M059J (cell line): Measurements from ENCODE around the gene DCHS1. TPM values are rescaled to one million over a fixed set of nuclear protein-coding genes. Genes with fewer than 3 reads are reported as not detected.
A peak's percentile ranks its signal among the peaks of the same experiment; 100 is the strongest.

Experiments used
- DNase-seq: peaks from one replicate; pipeline ENCODE4 v3.0.0-alpha.2; 2012; ENCODE audit warnings: low read depth
- total RNA-seq: library from RNA; depleted of rRNA; stranded (reverse); fragments of >200 nt; shearing (Covaris generic); gene quantifications from 2 replicates; pipeline ENCODE4 v1.2.3, GENCODE V29; 2014

Gene DCHS1
- total RNA-seq, 1 experiment from 2014 or later: 8.8 TPM

- no peak for DNase-seq
These were observed 43.7 kb downstream of the DCHS1 start for GRCh38 chr11:6611963-6612212.

DNA sequence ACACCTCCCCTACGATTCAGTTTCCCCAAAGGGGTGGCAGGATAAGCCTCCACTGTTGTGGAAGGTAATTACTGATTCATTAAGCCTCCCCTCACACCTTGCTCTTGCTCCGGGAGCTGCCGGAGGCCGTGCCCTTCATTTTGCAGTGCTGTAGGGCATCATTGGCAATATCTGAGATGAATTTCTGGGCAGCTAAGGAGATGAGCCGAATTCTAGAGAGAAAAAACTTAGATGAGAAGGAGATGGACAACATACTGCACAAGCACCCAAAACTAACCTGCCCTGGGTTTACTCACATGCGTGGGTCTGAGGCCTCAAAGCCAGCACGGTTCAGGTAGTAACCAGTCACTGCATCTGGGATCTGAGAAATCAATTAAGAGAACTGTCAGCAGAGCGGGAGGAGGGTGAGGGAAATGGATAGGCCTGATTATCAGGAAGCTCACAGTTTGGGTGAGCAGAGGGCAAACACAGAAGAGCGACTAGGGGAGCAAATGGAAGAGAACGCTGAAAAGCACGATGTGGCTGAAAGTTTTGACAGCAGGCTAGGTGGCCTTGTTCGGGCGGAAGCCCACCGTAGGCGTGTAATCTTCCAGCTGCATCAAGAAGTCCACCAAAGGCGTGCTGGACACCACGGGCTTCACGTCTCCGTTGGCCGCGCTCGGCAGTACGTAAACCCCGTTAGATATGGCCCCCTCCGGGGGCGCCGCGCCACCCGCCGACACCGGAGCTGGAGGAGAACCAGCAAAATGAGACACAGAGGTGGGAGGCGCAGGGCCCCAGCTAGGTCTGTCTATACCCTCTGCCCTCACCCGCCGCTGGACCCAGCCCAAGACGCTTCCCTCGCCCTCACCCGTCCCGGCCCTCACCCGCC is 44.3 kb downstream of the DCHS1 start:
- peak; percentile 28 for DNase-seq

GRCh38 chr11:6610591-6610990 is 45.0 kb downstream of the DCHS1 start:
- DNase-seq: no peak

DNA sequence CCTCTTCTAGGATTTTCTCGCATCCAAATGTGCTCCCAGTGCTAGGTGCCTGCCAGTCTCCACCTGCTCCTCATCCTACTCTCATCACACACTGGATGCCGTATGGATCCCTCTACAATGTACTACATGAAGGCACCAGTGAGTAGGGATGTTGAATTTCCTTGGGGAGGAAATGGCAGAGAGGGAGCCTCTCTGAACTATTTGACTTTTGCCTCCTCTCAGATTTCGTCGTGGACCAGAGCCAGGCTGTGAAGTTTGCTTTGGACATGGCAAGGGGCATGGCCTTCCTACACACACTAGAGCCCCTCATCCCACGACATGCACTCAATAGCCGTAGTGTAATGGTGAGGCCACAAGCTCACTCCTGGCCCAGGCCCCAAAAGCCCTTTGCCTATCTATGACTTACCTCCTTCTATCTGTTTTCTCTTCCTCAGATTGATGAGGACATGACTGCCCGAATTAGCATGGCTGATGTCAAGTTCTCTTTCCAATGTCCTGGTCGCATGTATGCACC is 46.0 kb downstream of the DCHS1 start:
- DNase-seq: no peak

GRCh38 chr11:6608726-6609501 is 46.7 kb downstream of the DCHS1 start:
- no peak for DNase-seq

DNA sequence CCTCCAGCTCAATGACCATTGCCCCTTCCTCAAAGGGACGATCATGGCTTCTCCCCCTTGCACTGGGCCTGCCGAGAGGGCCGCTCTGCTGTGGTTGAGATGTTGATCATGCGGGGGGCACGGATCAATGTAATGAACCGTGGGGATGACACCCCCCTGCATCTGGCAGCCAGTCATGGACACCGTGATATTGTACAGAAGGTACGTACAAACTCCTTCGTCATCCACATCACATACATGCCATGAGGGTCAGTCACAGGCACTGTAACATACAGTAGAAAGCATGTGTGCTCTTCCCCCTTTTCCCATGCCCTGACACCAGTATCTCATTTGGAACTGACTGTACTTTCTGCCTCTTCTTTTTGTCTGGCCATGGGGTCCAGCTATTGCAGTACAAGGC is 47.6 kb downstream of the DCHS1 start:
- no peak for DNase-seq

GRCh38 chr11:6607190-6607795 is 48.3 kb downstream of the DCHS1 start:
- DNase-seq: no peak

- DNase-seq: peak; percentile 96
These were observed 49.0 kb downstream of the DCHS1 start for GRCh38 chr11:6606471-6607189.

DNA sequence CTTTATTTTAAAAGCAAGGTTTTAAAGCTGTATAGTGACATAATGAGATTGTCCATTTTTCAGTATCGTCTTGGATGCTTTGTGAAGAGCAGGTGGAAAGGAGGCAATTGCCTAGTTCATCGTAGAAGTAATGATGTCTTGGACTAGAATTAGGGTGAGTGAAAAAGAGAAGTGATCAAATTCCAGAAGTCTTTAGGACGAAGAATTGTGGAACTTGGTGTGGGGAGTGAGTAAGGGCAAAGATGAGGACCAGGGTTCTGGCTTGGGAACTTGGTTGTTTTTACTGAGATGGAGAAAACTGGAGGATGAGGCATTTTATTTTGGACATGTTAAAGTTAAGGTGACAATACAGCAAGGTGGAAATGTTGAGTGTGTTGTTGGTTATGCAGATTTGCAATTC is 50.8 kb downstream of the DCHS1 start:
- DNase-seq: no peak

DNA sequence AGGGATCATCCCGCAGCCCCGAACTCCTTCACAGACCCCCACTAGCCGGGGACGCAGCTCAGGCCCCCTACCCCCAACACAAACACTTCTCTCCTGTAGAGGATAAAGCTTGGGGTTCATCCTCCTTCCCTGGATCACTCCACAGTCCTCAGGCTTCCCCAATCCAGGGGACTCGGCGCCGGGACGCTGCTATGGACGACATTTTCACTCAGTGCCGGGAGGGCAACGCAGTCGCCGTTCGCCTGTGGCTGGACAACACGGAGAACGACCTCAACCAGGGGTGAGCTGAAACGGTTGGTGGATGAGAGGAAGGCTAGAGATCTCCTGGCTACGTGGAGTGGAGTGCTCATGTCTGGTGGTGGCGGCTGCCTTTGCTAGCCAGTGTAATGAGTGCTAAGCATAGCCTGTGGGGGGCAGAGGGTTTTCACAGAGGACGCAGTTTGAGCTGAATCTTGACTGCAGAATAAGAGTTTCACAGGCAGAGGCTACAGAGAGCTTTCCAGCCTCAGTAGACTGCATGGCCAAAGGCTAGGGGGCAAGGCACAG is 51.5 kb downstream of the DCHS1 start:
- DNase-seq: peak; percentile 75

DNA sequence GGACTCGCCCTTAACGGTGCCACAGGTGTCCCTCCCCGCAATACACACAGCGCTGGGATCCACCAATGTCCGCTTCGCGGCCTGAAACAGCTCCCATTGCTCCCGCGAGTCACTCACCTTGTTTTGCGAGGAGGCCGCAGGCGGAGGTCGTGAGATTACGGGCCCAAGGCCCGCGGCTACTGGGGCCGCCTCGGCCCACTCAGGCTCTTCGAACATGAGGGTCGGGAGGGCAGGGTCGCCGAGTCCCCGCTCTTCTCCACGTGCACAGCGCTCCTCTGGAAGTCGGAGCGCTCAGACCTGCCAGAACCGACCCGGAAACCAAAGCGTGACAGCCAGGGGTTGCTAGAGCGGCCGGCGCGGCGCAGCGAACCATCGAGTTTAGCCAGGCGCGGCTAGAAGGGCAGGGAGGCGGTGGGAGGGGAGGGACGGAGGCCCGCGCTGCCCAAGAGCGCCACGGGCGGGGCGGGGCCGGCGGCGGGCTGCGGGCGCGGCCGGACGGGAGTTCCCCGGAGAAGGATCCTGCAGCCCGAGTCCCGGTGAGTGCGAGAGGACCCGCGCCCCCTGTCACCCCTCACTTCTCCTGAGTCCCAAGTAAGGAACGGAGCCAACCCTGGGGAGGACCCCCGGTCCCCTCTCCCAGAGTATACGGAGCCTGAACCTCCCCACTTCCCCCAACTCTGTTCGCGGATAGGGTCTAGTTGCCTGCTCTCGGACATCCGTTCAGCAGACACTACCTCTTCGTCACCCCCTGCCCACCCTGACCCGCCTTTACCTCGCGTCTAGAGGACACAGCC is 52.1 kb downstream of the DCHS1 start, which contains the start of the genes ILK and RRP8:
TSS of gene ILK (plus strand) at position 488 of the 794 bp plus-strand sequence. CDS start 498 bp downstream, outside the sequence.
TSS of gene RRP8 (minus strand) at position 330 of the 794 bp plus-strand sequence. CDS start at position 216, 114 bp downstream.
- peak; percentile 89 for DNase-seq

GRCh38 chr11:6602096-6602940 is 53.3 kb downstream of the DCHS1 start:
- no peak for DNase-seq

GRCh38 chr11:6601041-6601461 is 54.6 kb downstream of the DCHS1 start:
- DNase-seq: no peak

- no peak for DNase-seq
These were observed 55.7 kb downstream of the DCHS1 start for GRCh38 chr11:6599881-6600390.

DNA sequence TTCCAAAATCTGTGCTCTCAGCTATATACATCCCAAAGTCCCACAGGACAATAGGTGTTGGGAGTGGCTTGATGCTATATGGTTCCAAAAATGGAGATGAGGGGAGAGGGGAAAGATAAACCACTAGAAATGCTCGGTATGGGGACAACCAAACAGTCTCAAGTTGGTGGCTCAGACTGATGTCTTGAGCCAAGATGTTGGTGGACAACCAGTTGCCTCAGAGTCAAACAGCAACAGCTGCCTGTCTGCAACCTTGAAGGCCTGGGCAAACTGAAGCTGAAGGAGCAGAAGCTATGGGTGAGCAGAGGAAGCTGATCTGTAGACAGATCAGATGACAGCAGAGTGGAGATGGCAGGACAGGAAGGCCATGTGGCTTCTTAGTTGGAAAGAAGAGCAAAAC is 56.2 kb downstream of the DCHS1 start:
- no peak for DNase-seq

GRCh38 chr11:6598555-6598954 is 57.1 kb downstream of the DCHS1 start:
- DNase-seq: no peak

DNA sequence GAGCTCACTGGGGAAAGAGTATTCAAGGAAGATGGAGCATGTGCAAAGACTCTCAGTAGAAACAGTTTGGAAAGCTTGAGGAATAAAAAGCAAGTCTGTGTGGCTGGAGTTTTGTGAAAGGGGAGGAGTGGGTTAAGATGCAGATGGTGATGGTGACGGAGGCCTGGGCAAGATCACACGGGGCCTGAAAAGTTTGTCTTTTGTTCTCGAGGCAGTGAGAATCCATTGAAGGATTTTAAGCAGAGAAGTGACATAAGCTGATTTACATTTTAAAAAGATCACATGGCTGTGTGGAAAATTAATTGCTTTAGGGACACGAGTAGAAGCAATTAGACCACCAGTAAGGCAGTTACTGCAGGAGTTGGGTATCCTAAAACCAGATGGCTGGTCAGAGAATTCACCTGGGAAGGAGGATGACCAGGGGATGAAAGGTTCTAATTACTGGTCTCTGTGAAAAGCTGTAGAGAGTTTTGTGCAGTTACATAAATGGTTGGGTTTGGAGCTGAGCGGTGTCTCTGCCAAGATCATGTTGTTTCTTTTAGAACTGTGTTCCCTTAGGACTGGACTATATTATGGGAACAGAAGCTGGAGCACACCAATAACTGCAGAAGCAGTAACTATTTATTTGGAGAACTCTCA is 59.3 kb downstream of the DCHS1 start:
- DNase-seq: no peak

DNA sequence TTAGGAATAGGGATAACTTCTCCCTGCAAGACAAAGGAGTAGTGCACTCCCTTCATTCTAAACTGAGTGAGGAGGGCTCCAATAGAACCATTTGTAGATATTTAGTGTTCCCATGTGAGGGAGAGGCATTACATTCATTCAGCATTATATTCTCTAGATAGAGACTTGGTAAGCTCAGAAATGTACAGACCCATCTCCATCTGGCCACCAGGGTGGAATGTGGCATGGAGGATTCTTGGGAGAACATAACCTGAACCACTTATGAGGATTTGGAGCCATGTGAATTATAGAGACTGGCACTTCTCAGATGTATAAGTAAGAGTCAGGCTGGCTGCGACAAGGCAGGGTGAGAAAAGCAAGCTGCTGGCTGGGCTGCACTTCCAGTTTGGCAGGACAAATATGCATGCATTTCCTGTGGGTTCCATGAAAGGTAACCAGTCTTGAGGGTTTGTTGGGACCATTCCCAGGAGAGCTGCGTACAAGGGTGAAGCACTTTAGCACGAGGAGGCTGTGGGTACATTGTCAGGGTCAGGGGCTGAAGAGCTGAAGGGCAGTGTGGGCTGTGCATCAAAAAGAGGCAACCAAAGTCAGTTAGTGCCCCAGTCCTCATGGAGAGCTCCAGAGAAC is 61.4 kb downstream of the DCHS1 start:
- no peak for DNase-seq
